ENCODE data around the gene PRKCA. TPM values are rescaled to one million over a fixed set of nuclear protein-coding genes. Genes with fewer than 3 reads are reported as not detected.
"Not testable (repeated sequence)": the region's sequence is repeated elsewhere in the genome, so short reads cannot be mapped to it uniquely, and the experiment has no call there.

The PRKCA gene
- total RNA-seq, 3 donors from 2014 or later (not counting 1 experiment from before 2014, with no cell fraction given), result 19.6 to 29.0 (median 20.4) TPM

- Mint-ChIP-seq H3K27me3 (ENCODE audit: low read depth in 2 of 2) (no peaks in the 10 kb centered on the region), H3K9me3 (no peaks in the 10 kb centered on the region), H3K27ac (peak overlapping the region; percentile 4 to 65), H3K36me3 (no peaks in the 10 kb centered on the region), H3K4me1 (peaks cover 35 to 44% of the 10 kb centered on the region in 2 donors), H3K4me3 (no peak overlapping the region)
- ATAC-seq, result no peak
- Histone ChIP-seq H3K36me3 (ENCODE audit: control insufficient read depth, insufficient read depth, low read length) (no peaks in the 10 kb centered on the region), H3K27ac (ENCODE audit: low read length) (no peak overlapping the region), H3K9me3 (ENCODE audit: control insufficient read depth, insufficient read depth, low read length) (no peaks in the 10 kb centered on the region), H3K27me3 (ENCODE audit: control insufficient read depth, insufficient read depth, low read length) (no peaks in the 10 kb centered on the region), H3K4me3 (ENCODE audit: low read length) (no peak overlapping the region), H3K4me1 (ENCODE audit: control insufficient read depth, insufficient read depth, low read length) (peaks cover 60% of the 10 kb centered on the region)
- DNase-seq, result no peak
- TF ChIP-seq CTCF (IDR thresholded peaks at IDR 0.05), result no peak
- 78% methylated on average over 7 of the region's 8 CpGs for WGBS (ENCODE audit: insufficient coverage)
- intact Hi-C loops (cut with micrococcal nuclease), result no loop called here
These were observed 409.0 kb downstream of the PRKCA start for GRCh38 chr17:66711401-66711800.

- 0% methylated on average over 1 of the region's 2 CpGs for WGBS (ENCODE audit: insufficient coverage)
- no peak overlapping the region for H3K4me3 ChIP-seq (ENCODE audit: low read length)
- H3K9me3 ChIP-seq (ENCODE audit: control insufficient read depth, insufficient read depth, low read length), result no peaks in the 10 kb centered on the region
- no peak for TF ChIP-seq CTCF (IDR thresholded peaks at IDR 0.05)
- ATAC-seq (no peak), DNase-seq (no peak)
- peaks cover 60% of the 10 kb centered on the region for H3K4me1 ChIP-seq (ENCODE audit: control insufficient read depth, insufficient read depth, low read length)
- Mint-ChIP-seq H3K4me1 (peaks cover 35 to 44% of the 10 kb centered on the region in 2 donors), H3K4me3 (no peak overlapping the region), H3K27ac (peak overlapping the region in 1 of 2 donors; percentile 65), H3K27me3 (ENCODE audit: low read depth in 2 of 2) (no peaks in the 10 kb centered on the region), H3K36me3 (no peaks in the 10 kb centered on the region), H3K9me3 (no peaks in the 10 kb centered on the region)
- intact Hi-C loops (cut with micrococcal nuclease), result no loop called here
- no peaks in the 10 kb centered on the region for H3K36me3 ChIP-seq (ENCODE audit: control insufficient read depth, insufficient read depth, low read length)
- no peak overlapping the region for H3K27ac ChIP-seq (ENCODE audit: low read length)
- no peaks in the 10 kb centered on the region for H3K27me3 ChIP-seq (ENCODE audit: control insufficient read depth, insufficient read depth, low read length)
These were observed 409.5 kb downstream of the PRKCA start for GRCh38 chr17:66711881-66712321.

- H3K27ac ChIP-seq (ENCODE audit: low read length), result no peak overlapping the region
- no peak overlapping the region for H3K4me3 ChIP-seq (ENCODE audit: low read length)
- no peaks in the 10 kb centered on the region for H3K36me3 Mint-ChIP-seq
- H3K27me3 Mint-ChIP-seq (ENCODE audit: low read depth in 2 of 2), result no peaks in the 10 kb centered on the region
- no peak overlapping the region for H3K4me3 Mint-ChIP-seq
- ATAC-seq (no peak), DNase-seq (no peak)
- intact Hi-C loops (cut with micrococcal nuclease), result no loop called here
- no peaks in the 10 kb centered on the region for H3K27me3 ChIP-seq (ENCODE audit: control insufficient read depth, insufficient read depth, low read length)
- H3K9me3 Mint-ChIP-seq, result no peaks in the 10 kb centered on the region
- TF ChIP-seq CTCF (IDR thresholded peaks at IDR 0.05), result no peak
- peaks cover 35 to 44% of the 10 kb centered on the region in 2 donors for H3K4me1 Mint-ChIP-seq
- H3K27ac Mint-ChIP-seq, result peak overlapping the region; percentile 65 to 69
- WGBS (ENCODE audit: insufficient coverage), result 80% methylated on average over 3 of the region's 3 CpGs
- H3K9me3 ChIP-seq (ENCODE audit: control insufficient read depth, insufficient read depth, low read length), result no peaks in the 10 kb centered on the region
- no peaks in the 10 kb centered on the region for H3K36me3 ChIP-seq (ENCODE audit: control insufficient read depth, insufficient read depth, low read length)
- H3K4me1 ChIP-seq (ENCODE audit: control insufficient read depth, insufficient read depth, low read length), result peaks cover 60% of the 10 kb centered on the region
These were observed 410.0 kb downstream of the PRKCA start for GRCh38 chr17:66712453-66712852.

GRCh38 chr17:66713021-66713532 lies 410.7 kb downstream of the PRKCA start:
- H3K27ac ChIP-seq (ENCODE audit: low read length), result peak overlapping the region; percentile 34
- H3K27me3 ChIP-seq (ENCODE audit: control insufficient read depth, insufficient read depth, low read length), result not testable (repeated sequence)

More at GRCh38 chr17:66713021-66713532, 410.7 kb downstream of the PRKCA start:
- H3K27me3 Mint-ChIP-seq (ENCODE audit: low read depth in 2 of 2); intact Hi-C loops (cut with micrococcal nuclease); H3K9me3 ChIP-seq (ENCODE audit: control insufficient read depth, insufficient read depth, low read length); DNase-seq; H3K36me3 ChIP-seq (ENCODE audit: control insufficient read depth, insufficient read depth, low read length); H3K36me3 Mint-ChIP-seq; H3K9me3 Mint-ChIP-seq; H3K4me3 ChIP-seq (ENCODE audit: low read length); ATAC-seq: not testable (repeated sequence)
- Mint-ChIP-seq H3K27ac (peak overlapping the region; percentile 48 to 69), H3K4me1 (peaks cover 35 to 44% of the 10 kb centered on the region in 2 donors), H3K4me3 (peak overlapping the region; percentile 28)
- H3K4me1 ChIP-seq (ENCODE audit: control insufficient read depth, insufficient read depth, low read length), result peaks cover 58% of the 10 kb centered on the region
- 77% methylated on average over 13 of the region's 13 CpGs for WGBS (ENCODE audit: insufficient coverage)
